Activated naive CD8-positive, alpha-beta T cell treated with anti-CD3 and anti-CD28 coated beads for 36 hours (primary cell): ENCODE measurements around the gene PAQR5. TPM values are rescaled to one million over a fixed set of nuclear protein-coding genes. Genes with fewer than 3 reads are reported as not detected.

Experiments used
- DNase-seq: peaks from one replicate; pipeline ENCODE4 v3.0.0; 2021
- H3K27ac Mint-ChIP-seq: one replicate; pipeline ENCODE4 v1.8.0; 2022; ENCODE audit warnings: mild to moderate bottlenecking, moderate library complexity, mixed read lengths
- H3K27me3 Mint-ChIP-seq: one replicate; pipeline ENCODE4 v1.8.0; 2022; ENCODE audit warnings: mild to moderate bottlenecking, mixed read lengths
- H3K36me3 Mint-ChIP-seq: one replicate; pipeline ENCODE4 v1.8.0; 2021; ENCODE audit warnings: mild to moderate bottlenecking, mixed read lengths
- H3K4me1 Mint-ChIP-seq: one replicate; pipeline ENCODE4 v1.8.0; 2021; ENCODE audit warnings: mixed read lengths
- H3K4me3 Mint-ChIP-seq: one replicate; pipeline ENCODE4 v1.8.0; 2022; ENCODE audit warnings: mild to moderate bottlenecking, moderate library complexity, mixed read lengths
- H3K9me3 Mint-ChIP-seq: one replicate; pipeline ENCODE4 v1.8.0; 2022; ENCODE audit warnings: mixed read lengths
- total RNA-seq, 2 experiments: library from RNA; stranded (reverse); gene quantifications; one replicate each; pipeline ENCODE4 v1.2.3, GENCODE V29; 2021

Gene PAQR5, protein sequence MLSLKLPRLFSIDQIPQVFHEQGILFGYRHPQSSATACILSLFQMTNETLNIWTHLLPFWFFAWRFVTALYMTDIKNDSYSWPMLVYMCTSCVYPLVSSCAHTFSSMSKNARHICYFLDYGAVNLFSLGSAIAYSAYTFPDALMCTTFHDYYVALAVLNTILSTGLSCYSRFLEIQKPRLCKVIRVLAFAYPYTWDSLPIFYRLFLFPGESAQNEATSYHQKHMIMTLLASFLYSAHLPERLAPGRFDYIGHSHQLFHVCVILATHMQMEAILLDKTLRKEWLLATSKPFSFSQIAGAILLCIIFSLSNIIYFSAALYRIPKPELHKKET
- under 1 TPM; 0.06 to 0.23 TPM for total RNA-seq

GRCh38 chr15:69298697-69299441 lies at the start of gene PAQR5:
Gene PAQR5 (plus strand): TSS chr15:69298912. CDS start chr15:69360081, 61,169 bp downstream.
- Mint-ChIP-seq H3K36me3 (no peaks in the 10 kb centered on the region), H3K27me3 (peaks cover 65% of the 10 kb centered on the region), H3K4me3 (peak within 1 kb of the TSS; percentile 57), H3K4me1 (no peaks in the 10 kb centered on the region), H3K27ac (no peak within 1 kb of the TSS), H3K9me3 (no peaks in the 10 kb centered on the region)
- peak; percentile 49 for DNase-seq

GRCh38 chr15:69253156-69253555 lies 45.6 kb upstream of the PAQR5 start:
- DNase-seq: no peak
- no peak overlapping the region for H3K27ac Mint-ChIP-seq
- H3K36me3 Mint-ChIP-seq: peaks cover 3% of the 10 kb centered on the region
- no peaks in the 10 kb centered on the region for H3K27me3 Mint-ChIP-seq
- H3K4me1 Mint-ChIP-seq: peaks cover 3% of the 10 kb centered on the region
- no peaks in the 10 kb centered on the region for H3K9me3 Mint-ChIP-seq
- no peak overlapping the region for H3K4me3 Mint-ChIP-seq

DNA sequence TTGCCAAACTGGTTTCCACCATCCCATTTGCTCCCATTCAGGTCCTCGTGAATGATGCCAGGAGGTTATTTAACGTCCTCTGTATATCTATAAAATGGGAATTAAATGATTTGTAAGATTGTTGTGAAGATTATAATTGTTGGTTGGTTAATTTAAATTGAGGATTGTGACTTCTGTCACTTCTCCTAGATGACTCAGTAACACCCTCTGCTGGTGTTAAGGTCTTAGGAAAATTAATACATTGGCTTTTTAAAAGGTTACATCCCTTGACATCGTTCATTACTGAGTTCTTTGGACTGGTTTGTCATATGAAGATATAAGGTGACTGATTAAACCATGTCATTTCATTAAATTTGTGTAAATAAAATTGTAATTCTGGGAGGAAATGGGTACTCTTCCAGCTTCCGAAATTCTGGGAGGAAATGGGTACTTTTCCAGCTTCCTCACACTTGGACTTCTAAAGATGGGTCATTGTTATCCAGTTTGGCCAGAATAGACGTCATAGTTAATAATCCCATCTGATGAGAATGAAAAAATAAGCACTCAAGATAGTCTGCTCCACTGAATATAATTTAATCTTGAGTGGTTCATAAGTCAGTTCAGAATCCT lies 33.3 kb upstream of the PAQR5 start:
- Mint-ChIP-seq H3K4me3 (no peak overlapping the region), H3K27ac (no peak overlapping the region), H3K36me3 (no peaks in the 10 kb centered on the region), H3K4me1 (no peaks in the 10 kb centered on the region), H3K27me3 (no peaks in the 10 kb centered on the region), H3K9me3 (no peaks in the 10 kb centered on the region)
- DNase-seq: no peak

- no peak for DNase-seq
- no peak overlapping the region for H3K4me3 Mint-ChIP-seq
- H3K9me3 Mint-ChIP-seq: no peaks in the 10 kb centered on the region
- H3K4me1 Mint-ChIP-seq: no peaks in the 10 kb centered on the region
- no peak overlapping the region for H3K27ac Mint-ChIP-seq
- H3K27me3 Mint-ChIP-seq: no peaks in the 10 kb centered on the region
- no peaks in the 10 kb centered on the region for H3K36me3 Mint-ChIP-seq
These were observed 27.5 kb upstream of the PAQR5 start for GRCh38 chr15:69271217-69271616.

- Mint-ChIP-seq H3K9me3 (no peaks in the 10 kb centered on the region), H3K27ac (no peak overlapping the region)
These were observed 26.6 kb upstream of the PAQR5 start for GRCh38 chr15:69272139-69272538.

DNA sequence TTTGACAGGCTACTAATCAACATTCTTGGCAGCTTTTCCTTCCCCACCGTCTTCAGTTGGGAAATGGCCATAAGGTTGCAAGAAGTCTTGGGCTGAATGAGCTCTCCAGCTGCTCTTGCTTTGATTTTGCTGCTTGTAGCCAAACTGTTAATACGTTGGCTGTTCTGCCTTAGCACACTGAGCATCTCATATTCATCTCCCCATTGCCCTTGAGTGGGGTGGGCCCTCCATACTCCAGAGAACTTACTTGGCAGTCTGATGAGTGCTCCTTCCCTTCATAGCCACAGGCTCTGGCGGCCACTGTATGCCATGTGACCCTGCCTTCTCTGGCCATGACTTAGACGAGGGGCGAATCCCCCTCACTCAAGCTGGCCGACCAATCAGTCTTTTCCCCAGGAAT lies 25.8 kb upstream of the PAQR5 start:
- no peaks in the 10 kb centered on the region for H3K4me1 Mint-ChIP-seq
- no peak for DNase-seq
- H3K27ac Mint-ChIP-seq: no peak overlapping the region
- no peak overlapping the region for H3K4me3 Mint-ChIP-seq
- H3K27me3 Mint-ChIP-seq: no peaks in the 10 kb centered on the region
- no peaks in the 10 kb centered on the region for H3K36me3 Mint-ChIP-seq
- no peaks in the 10 kb centered on the region for H3K9me3 Mint-ChIP-seq

More at GRCh38 chr15:69272139-69272538, 26.6 kb upstream of the PAQR5 start:
- Mint-ChIP-seq H3K36me3 (no peaks in the 10 kb centered on the region), H3K4me1 (no peaks in the 10 kb centered on the region), H3K4me3 (no peak overlapping the region), H3K27me3 (no peaks in the 10 kb centered on the region)
- DNase-seq: no peak

DNA sequence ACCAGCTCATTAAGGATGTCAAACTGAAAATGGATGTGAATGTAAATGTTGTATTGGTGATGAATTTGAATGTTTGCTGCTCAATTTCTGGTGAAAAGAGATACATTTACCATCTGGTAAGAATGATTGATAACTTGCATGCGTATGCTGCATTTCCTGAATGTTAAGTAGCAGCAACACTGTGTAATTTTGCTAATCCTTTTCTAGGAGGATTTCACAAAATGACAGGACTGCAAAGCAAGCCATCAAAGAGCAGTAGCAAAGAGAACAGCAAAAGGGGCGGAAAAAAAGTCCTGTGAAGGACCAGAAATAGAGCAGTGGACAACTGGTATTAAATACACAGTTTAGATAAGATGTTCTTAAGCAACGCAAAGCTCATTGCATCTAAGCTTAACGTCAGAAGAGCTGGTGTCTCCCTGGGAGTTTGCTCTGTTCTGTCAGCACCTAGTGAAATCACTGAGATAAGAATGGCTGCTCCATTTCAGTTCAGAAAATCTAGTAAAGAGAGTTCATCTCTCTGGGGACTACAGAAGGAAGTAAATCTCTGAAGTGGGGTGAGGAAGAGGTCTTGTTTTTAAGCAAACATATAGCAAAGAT lies 23.5 kb upstream of the PAQR5 start:
- H3K4me1 Mint-ChIP-seq: no peaks in the 10 kb centered on the region
- no peaks in the 10 kb centered on the region for H3K27me3 Mint-ChIP-seq
- H3K27ac Mint-ChIP-seq: no peak overlapping the region
- H3K36me3 Mint-ChIP-seq: no peaks in the 10 kb centered on the region
- DNase-seq: no peak
- no peak overlapping the region for H3K4me3 Mint-ChIP-seq
- no peaks in the 10 kb centered on the region for H3K9me3 Mint-ChIP-seq

DNA sequence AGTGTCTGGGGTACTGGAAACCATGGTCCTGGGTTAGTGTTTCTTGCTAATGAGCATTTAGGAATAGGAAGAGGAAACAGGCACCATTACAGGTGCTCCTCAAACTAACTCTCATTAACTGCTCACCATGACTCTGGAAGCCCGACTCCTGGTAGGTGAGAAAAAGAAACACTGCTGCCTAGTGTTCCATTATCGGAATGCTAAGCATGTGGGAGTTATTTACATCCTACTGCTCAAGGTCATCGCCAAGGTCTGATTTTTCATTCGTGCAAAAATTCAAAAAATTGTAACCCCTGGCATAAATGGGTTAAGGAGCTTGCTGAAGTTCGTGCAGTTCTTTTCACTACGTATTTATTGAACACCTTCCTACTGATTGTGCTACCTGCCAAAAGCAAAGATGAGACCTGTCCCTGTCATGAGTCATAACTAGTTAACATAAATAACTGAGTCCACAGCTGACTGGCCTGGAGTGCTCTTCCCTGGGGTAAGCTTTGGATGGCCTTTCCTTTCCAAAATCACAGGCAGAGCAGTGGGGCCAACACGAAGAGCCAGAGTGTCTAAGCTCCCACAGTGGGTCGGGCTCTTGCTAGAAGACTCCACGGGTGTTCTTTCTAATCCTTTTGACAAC lies 22.7 kb upstream of the PAQR5 start:
- H3K27me3 Mint-ChIP-seq: no peaks in the 10 kb centered on the region
- H3K36me3 Mint-ChIP-seq: no peaks in the 10 kb centered on the region
- no peak overlapping the region for H3K4me3 Mint-ChIP-seq
- no peak overlapping the region for H3K27ac Mint-ChIP-seq
- H3K9me3 Mint-ChIP-seq: no peaks in the 10 kb centered on the region
- DNase-seq: no peak
- no peaks in the 10 kb centered on the region for H3K4me1 Mint-ChIP-seq

- H3K9me3 Mint-ChIP-seq: no peaks in the 10 kb centered on the region
- no peak for DNase-seq
- no peak overlapping the region for H3K4me3 Mint-ChIP-seq
- H3K27ac Mint-ChIP-seq: no peak overlapping the region
- no peaks in the 10 kb centered on the region for H3K4me1 Mint-ChIP-seq
- H3K27me3 Mint-ChIP-seq: no peaks in the 10 kb centered on the region
- H3K36me3 Mint-ChIP-seq: no peaks in the 10 kb centered on the region
These were observed 21.4 kb upstream of the PAQR5 start for GRCh38 chr15:69277316-69277715.

DNA sequence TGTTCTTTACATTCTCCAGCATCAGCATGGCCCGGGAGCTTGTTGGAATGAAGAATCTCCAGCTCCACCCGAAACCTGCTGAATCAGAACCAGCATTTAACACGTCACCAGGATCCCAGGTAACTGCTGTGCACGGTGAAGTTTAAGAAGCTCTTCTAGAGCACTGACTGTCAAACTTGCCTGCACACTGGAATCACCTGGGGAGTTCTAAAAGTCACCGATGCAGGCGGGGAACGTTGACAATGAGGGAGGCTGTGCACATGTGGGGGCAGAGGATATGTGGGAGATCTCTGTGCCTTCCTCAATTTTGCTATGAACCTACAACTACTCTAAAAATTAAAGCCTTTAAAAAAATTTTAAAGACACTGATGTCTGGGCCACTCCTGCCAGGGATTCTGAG lies 19.1 kb upstream of the PAQR5 start:
- no peaks in the 10 kb centered on the region for H3K36me3 Mint-ChIP-seq
- no peak overlapping the region for H3K27ac Mint-ChIP-seq
- H3K9me3 Mint-ChIP-seq: no peaks in the 10 kb centered on the region
- no peak for DNase-seq
- H3K27me3 Mint-ChIP-seq: peaks cover 3% of the 10 kb centered on the region
- H3K4me1 Mint-ChIP-seq: no peaks in the 10 kb centered on the region
- H3K4me3 Mint-ChIP-seq: no peak overlapping the region

DNA sequence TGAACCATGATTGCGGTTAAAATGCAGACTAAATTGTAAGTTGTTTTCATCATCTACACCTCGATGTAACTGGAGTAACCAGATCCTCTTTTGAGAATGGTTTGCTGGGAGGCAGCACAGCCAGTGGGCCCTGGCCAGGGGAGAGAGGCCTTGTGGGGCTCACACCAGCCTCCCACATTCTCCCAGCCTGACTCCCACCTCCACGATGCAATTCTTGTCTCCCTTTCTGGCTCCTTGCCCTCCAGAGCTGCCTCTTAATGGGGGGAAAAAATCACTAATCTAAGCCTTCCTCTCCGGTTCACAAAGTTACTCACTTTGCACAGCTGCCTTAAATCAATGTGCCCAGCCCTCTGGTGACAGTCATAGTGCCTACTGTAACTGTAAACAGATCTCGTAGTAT lies 17.9 kb upstream of the PAQR5 start:
- H3K4me1 Mint-ChIP-seq: no peaks in the 10 kb centered on the region
- H3K27me3 Mint-ChIP-seq: peaks cover 3% of the 10 kb centered on the region
- H3K4me3 Mint-ChIP-seq: no peak overlapping the region
- H3K27ac Mint-ChIP-seq: no peak overlapping the region
- DNase-seq: no peak
- H3K9me3 Mint-ChIP-seq: no peaks in the 10 kb centered on the region
- H3K36me3 Mint-ChIP-seq: no peaks in the 10 kb centered on the region

GRCh38 chr15:69282104-69282743 lies 16.5 kb upstream of the PAQR5 start:
- no peak overlapping the region for H3K27ac Mint-ChIP-seq
- H3K4me3 Mint-ChIP-seq: no peak overlapping the region
- H3K4me1 Mint-ChIP-seq: no peaks in the 10 kb centered on the region

GRCh38 chr15:69285834-69286233 lies 12.9 kb upstream of the PAQR5 start:
- H3K27me3 Mint-ChIP-seq: peaks cover 3% of the 10 kb centered on the region
- DNase-seq: no peak
- H3K36me3 Mint-ChIP-seq: no peaks in the 10 kb centered on the region
- no peak overlapping the region for H3K4me3 Mint-ChIP-seq
- H3K9me3 Mint-ChIP-seq: no peaks in the 10 kb centered on the region
- no peaks in the 10 kb centered on the region for H3K4me1 Mint-ChIP-seq
- no peak overlapping the region for H3K27ac Mint-ChIP-seq

More at GRCh38 chr15:69282104-69282743, 16.5 kb upstream of the PAQR5 start:
- Mint-ChIP-seq H3K9me3 (no peaks in the 10 kb centered on the region), H3K36me3 (no peaks in the 10 kb centered on the region), H3K27me3 (peaks cover 3% of the 10 kb centered on the region)
- DNase-seq: no peak

DNA sequence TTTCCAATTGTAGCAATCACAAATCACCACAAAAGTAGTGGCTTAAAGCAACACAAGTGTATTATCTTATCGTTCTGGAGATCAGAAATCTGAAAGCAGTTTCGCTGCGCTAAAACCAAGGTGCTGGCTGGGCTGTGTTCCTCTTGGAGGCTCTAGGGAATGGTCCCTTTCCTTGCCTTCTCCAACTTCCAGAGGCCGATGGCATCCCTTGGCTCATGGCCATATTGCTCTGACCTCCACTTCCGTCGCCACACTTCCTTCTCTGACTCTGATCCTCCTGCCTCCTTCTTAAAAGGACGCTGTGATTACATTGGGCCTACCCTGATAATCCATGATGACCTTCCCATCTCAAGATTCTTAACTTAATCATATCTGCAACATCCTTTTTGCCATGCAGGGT lies 10.7 kb upstream of the PAQR5 start:
- Mint-ChIP-seq H3K36me3 (no peaks in the 10 kb centered on the region), H3K4me1 (no peaks in the 10 kb centered on the region), H3K27me3 (peaks cover 3% of the 10 kb centered on the region), H3K4me3 (no peak overlapping the region), H3K9me3 (no peaks in the 10 kb centered on the region), H3K27ac (no peak overlapping the region)
- no peak for DNase-seq
